8988T (cell line): ENCODE results near the gene WNT2.
"Not testable (repeated sequence)": the region's sequence is repeated elsewhere in the genome, so short reads cannot be mapped to it uniquely, and the experiment has no call there.

Experiments
- DNase-seq: peaks from one replicate; pipeline ENCODE4 v3.0.0; 2011

WNT2 gene

DNA sequence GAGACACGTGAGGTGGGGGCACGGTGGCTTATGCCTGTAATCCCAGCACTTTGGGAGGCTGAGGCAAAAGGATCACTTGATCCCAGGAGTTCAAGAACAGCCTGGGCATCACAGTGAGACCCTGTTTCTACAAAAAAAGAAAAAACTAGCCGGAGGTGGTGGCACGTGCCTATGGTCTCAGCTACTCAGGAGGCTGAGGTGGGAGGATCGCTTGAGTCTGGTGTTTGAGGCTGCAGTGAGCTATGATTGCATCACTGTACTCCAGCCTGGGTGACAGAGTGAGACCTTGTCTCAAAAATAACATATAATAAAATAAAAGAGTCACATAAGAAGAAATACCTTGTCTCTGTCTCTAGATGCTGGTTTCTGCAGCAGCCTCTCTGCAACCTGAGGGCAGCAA is 22.4 kb downstream of the WNT2 start:
- not testable (repeated sequence) for DNase-seq

GRCh38 chr7:117297606-117298005 is 25.3 kb downstream of the WNT2 start:
- no peak for DNase-seq

DNA sequence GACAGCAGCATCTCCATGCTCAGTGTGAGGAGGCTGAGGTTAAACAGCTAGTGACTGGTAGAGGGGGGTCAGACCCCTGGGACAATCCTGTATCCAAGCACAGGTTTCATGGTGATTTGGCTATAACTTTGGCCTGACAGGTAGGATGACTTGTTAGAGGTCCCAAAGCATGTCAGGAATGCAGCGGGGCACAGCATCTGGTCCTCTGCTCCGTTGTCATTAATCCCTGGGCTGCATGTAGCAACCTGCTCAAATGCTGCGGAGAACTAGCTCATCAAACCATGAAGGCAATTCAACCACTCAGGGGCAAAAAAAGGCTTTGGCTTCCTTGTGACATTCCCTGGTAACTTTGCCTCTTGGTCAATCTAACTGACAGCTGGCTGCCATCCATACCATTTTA is 26.8 kb downstream of the WNT2 start:
- DNase-seq: no peak

DNA sequence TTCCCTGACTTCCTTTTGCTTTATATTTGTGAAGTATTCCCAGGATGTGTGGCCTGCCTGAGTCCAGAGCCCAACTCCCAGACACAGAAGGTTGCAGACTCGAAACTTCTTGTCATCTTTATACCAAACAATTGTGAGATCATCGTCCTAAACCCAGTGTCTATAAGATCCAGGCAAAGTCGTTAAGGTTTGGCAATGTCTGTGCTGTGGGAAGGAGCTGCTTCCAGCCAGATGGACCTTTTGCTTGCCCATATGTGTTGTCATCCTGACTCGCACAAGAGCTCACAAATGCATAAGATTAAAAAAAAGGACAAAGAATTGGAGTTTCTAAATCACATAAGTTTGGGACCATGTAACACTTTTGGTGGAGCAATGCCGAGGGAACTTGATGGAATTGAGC is 37.0 kb downstream of the WNT2 start:
- DNase-seq: no peak

- no peak for DNase-seq
Observed at GRCh38 chr7:117284692-117285091, 38.2 kb downstream of the WNT2 start.

DNA sequence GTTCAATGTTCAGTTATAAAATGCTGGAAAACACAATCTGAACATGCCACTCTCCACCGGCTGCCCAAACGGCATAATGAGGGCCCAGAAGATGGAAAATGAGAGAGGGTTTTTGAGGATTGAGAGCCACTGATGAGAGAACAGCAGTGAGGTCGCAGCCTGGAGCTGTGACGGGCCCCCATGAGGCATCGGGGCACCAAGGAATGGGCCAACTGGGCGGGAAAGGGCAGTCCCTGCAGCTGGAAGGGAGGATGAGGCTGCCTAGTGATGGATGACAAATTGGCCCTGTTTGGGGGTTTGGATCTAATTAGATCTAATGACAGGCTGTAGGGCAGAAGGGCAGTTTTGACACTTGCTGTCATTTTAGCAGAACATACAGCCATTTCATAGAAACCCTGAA is 39.1 kb downstream of the WNT2 start:
- DNase-seq: no peak

- no peak for DNase-seq
Observed at GRCh38 chr7:117283371-117283770, 39.5 kb downstream of the WNT2 start.

GRCh38 chr7:117282239-117282812 is 40.5 kb downstream of the WNT2 start:
- DNase-seq: no peak

DNA sequence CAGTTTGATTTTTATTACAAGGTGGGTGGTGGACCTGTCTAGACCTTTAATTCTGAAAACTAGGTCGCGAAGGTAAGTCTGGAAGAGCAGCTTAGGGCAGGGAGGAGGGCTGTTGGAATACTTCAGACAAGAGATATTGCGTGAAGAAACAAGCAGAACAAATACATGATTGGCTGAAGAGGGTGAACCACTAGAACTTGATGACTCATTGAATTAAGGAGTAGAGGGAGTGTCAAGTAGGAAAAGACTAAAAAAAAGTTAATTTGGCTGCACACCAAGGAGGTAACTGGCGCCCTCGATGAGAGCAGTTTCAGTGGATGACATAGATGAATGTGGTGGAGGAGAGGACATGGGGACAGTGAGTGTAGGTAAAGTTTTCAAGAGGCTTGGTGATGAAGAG is 41.3 kb downstream of the WNT2 start:
- DNase-seq: no peak

- DNase-seq: no peak
Observed at GRCh38 chr7:117279931-117280557, 42.8 kb downstream of the WNT2 start.

DNA sequence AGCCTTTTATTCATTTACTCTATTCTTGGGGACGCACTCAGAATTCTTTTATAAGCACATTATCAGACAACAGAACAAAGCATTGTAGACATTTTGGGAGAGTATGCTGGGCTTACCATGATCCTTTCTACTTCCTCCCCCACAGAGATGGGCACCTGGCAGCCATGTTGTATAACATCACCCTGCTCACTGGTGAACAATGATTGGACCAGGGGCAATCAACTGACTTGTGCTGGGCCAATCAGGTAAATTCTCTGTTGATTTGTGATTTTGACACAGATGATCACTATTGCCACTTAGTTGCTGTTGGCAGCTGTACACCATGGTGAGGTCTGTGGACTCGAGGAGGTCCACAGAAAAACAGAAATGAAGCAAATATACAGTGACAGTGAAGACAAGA is 43.7 kb downstream of the WNT2 start:
- DNase-seq: no peak

GRCh38 chr7:117278040-117278439 is 44.8 kb downstream of the WNT2 start:
- no peak for DNase-seq

DNA sequence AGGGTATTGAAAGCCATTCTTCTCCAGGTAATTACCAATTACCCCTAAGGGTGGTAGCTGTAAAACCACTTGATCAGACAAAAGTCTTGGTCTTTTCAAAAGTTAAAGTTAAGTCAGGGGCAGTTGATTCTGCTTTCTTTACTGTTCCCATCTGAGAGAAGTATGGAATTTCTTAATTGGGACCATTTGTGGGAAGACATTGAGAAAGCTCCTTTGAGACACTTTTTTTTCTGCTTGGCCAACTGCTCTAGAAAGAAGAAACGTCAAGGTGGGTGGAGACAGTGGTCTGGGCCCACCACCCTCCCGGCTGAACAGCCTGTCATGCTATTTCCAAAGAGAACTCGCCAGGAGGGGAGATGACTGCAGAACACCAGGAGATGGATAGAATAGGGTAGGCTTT is 45.3 kb downstream of the WNT2 start:
- DNase-seq: no peak

DNA sequence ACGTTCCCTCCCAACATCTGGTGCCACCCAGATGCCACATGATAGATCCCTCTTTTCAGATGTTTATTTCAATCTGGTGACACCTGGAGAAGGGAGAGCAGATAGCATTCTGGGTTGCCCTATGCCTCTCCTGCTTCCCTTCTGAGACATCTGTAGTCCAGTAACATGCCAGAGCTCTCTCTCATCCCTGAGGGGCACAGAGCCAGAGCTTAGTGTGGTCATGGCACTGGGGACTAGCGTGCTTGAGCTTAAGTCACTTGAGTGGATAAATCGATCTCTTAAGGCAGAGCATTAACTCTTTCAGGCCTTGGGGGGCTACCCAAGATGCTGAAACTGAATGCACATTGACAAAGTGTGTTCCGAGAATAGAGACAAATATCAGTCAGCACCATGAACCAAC is 47.9 kb downstream of the WNT2 start:
- DNase-seq: no peak

DNA sequence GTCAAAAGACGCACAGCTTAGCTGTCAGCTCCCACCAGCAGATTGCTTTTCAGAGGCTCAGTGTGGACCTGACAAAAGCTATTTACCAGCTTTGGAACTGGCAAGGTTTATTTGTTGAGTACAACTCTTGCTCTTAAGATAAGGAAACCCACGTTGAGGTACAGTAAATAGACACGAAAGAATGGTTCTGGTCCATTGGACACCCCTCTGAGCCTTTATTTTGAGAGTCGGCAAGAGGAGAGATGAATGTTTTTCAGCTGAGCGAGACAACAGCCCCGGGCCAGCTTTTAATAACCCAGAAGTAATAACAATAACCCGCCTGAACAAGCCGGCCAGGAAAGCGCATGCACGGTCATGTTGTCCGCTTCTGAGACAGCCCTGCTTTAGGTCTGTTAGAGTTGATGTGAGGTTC is 49.0 kb downstream of the WNT2 start:
- DNase-seq: no peak

GRCh38 chr7:117273325-117273724 is 49.5 kb downstream of the WNT2 start:
- DNase-seq: no peak

- DNase-seq: no peak
Observed at GRCh38 chr7:117272017-117272759, 50.7 kb downstream of the WNT2 start.

- no peak for DNase-seq
Observed at GRCh38 chr7:117271566-117271965, 51.3 kb downstream of the WNT2 start.

- no peak for DNase-seq
Observed at GRCh38 chr7:117270371-117270770, 52.5 kb downstream of the WNT2 start.

DNA sequence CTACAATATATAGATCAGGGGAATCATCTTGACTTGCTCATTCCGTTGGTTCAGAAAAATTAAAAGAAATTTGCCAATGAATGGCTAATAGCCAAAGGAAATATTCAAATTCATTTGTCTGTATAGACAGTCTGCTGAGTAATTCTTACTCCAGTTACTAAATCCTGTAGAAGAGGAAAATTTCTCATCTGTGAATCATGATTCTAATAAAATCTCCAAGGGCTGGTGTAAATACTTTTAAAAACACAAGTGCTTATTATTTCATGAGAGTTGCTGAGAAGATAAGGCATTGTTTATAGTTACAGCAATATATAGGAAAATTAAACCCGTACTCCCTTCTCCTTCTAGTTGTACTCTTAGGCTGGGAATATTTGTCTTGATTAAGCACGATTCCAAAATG is 53.0 kb downstream of the WNT2 start:
- DNase-seq: no peak

- DNase-seq: no peak
Observed at GRCh38 chr7:117269417-117269816, 53.4 kb downstream of the WNT2 start.

DNA sequence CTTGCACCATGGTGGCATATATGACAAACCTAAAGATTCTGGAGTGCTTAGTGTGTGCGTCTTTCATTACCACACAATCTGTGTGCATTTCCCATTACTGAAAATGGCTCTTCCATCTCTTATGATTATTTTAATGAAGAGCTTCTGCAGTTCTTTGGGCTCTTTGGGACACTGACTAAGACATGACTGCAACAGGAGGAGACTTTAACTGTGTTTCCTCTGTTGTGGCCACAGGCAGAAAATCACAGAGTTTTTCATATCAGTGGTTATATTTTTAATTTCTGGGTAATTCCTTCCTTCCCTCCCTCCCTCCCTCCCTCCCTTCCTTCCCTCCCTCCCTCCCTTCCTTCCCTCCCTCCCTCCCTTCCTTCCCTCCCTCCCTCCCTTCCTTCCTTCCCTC is 58.1 kb downstream of the WNT2 start:
- DNase-seq: no peak

GRCh38 chr7:117262546-117262945 is 60.3 kb downstream of the WNT2 start:
- no peak for DNase-seq

GRCh38 chr7:117259615-117260014 is 63.2 kb downstream of the WNT2 start:
- DNase-seq: no peak

- DNase-seq: no peak
Observed at GRCh38 chr7:117251687-117252086, 71.2 kb downstream of the WNT2 start.
